NB4 (cell line): ENCODE results near the gene BCAS3.

Experiments used
- MYC ChIP-seq: IDR thresholded peaks from 2 replicates; pipeline ENCODE4 v1.6.1; 2011; ENCODE audit warnings: low read depth, low read length
- POLR2A ChIP-seq: IDR thresholded peaks from 2 replicates; pipeline ENCODE4 v1.6.1; 2011; ENCODE audit warnings: mild to moderate bottlenecking; ENCODE audit not compliant: insufficient read length; ENCODE audit errors: extremely low read depth
- TF ChIP-seq, protein P1 (sequence below): IDR thresholded peaks from one replicate; pipeline ENCODE4 v1.5.1; 2012; ENCODE audit warnings: low read depth, low read length

DNA sequence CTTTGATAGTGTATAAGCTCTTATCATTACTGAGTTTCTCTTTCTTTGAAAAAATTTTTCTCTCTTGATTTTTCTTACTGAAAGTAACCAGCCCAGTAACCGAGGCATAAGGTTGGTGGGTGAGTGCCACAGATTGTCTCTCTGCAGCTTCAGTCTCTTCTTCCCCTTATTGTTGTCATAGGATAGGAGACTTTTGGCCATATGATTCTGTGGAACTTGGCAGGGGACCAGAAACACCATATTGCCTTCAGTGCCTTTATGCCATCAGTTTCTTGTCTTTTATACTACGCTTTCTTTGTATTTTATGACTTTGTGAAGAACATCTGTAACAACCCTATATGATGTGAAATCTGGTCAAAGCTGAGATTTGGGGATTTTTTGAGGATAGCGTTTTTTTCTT is 380.4 kb downstream of the BCAS3 start:
- TF ChIP-seq, protein P1, sequence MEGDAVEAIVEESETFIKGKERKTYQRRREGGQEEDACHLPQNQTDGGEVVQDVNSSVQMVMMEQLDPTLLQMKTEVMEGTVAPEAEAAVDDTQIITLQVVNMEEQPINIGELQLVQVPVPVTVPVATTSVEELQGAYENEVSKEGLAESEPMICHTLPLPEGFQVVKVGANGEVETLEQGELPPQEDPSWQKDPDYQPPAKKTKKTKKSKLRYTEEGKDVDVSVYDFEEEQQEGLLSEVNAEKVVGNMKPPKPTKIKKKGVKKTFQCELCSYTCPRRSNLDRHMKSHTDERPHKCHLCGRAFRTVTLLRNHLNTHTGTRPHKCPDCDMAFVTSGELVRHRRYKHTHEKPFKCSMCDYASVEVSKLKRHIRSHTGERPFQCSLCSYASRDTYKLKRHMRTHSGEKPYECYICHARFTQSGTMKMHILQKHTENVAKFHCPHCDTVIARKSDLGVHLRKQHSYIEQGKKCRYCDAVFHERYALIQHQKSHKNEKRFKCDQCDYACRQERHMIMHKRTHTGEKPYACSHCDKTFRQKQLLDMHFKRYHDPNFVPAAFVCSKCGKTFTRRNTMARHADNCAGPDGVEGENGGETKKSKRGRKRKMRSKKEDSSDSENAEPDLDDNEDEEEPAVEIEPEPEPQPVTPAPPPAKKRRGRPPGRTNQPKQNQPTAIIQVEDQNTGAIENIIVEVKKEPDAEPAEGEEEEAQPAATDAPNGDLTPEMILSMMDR: no peak
- no peak for TF ChIP-seq POLR2A
- no peak for TF ChIP-seq MYC
